ENCODE data around the gene SLC40A1.

The SLC40A1 gene

DNA sequence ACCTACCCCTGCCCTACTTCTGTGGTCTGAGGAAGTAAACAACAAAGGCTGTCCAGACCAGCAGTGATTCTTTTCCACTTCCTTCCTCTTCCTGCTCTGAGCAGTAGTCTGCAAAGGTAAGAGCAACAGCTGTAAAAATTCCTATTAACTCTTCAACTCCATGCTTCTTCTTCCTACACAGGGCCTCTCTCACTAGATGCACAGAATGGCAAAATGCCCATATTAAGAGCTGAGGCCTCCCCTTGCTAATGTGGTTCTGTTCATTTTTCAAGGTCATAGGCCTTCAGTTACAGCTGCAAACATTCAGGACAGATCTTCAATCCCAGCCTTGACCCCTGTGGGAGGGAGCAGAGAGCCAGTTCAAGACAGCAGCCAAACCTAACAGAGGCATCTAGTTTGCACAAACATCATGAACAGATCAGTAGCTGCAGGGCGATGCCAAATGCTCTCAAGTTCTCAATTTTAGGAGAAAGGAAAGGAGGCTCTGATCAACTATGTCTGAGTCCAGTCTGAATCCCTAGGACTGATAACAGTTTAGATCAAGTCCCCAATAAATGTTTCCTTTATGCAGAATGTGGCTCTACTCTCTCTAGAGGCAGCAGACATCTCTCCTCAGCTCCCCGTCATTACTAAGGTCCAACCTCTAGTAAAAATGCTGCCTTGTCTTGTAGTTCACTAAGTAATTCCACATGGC lies 20.9 kb downstream of the SLC40A1 start:
- H3K36me3 Mint-ChIP-seq: no peaks in the 10 kb centered on the region
- no peak overlapping the region for H3K27ac Mint-ChIP-seq
- peaks cover 23% of the 10 kb centered on the region for H3K27me3 Mint-ChIP-seq
- no peak overlapping the region for H3K4me3 Mint-ChIP-seq
- ATAC-seq: no peak
- no peaks in the 10 kb centered on the region for H3K9me3 Mint-ChIP-seq
- H3K4me1 Mint-ChIP-seq: no peaks in the 10 kb centered on the region

DNA sequence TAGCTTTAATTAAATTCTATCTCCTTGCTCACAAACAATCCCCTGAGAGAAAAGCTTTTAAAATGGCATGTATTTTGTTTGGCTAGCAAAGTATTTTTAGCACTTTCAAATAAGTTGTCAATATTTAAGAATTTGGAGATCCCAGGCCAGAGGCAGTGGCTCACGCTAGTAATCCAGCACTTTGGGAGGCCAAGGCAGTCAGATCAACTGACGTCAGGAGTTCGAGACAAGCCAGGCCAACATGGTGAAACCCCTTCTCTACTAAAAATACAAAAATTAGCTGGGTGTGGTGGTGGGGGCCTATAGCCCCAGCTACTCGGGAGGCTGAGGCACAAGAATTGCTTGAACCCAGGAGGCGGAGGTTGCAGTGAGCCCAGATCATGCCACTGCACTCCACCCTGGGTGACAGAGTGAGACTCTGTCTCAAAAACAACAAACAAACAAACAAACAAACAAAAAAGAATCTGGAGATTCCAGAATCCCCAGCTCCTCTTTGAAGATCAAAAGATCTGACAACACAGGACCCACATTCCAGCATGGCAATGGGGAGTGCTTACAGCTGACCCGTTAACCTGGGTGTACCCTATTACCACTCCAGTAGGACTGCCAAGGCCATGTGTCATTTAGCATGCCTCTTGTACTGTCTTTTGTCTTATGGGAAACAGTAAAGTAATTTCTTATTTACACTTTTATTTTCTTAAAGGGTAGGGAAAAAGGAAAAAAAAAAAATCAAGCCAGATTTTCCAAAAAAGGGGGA lies 21.9 kb downstream of the SLC40A1 start:
- no peak overlapping the region for H3K27ac Mint-ChIP-seq

DNA sequence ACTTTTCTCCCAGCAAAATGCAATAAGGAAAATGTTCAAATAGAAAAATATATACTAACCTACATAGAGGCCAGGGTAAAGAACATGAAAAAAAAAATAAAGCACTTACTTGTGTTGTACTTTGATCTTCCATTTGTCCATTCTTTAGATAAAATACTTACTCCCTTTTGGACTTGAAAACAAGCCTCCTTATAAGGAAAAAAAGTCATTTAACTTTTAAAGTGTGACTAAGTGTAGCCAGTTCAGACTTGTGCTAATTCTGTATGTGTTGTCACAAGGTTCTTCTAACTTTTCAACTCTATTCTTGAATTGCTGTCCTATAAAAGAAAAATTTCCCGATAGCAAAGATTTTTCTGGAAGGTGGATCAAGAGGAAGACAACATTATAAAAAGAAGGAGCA lies 23.2 kb downstream of the SLC40A1 start:
- peaks cover 9% of the 10 kb centered on the region for H3K27me3 Mint-ChIP-seq
- no peaks in the 10 kb centered on the region for H3K9me3 Mint-ChIP-seq

More for the DNA sequence above, 21.9 kb downstream of the SLC40A1 start:
- ATAC-seq: no peak
- no peaks in the 10 kb centered on the region for H3K4me1 Mint-ChIP-seq
- H3K36me3 Mint-ChIP-seq: no peaks in the 10 kb centered on the region
- peaks cover 12% of the 10 kb centered on the region for H3K27me3 Mint-ChIP-seq
- no peak overlapping the region for H3K4me3 Mint-ChIP-seq
- no peaks in the 10 kb centered on the region for H3K9me3 Mint-ChIP-seq

DNA sequence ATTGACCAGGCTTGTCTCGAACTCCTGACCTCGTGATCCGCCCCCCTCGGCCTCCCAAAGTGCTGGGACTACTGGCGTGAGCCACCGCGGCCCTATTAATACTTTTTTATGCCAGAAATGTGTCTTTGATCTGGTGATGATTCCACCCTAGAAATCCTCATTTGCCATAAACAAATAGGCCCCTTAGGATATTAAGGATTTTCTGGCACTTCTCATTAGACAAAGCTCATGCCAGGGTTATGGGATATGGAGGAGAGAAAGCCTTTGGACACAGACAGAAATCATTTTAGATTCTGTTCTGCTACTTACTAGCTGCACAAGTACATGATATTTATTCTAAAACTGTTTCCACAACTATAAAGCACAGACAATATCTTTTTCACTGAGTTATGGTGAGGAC lies 24.1 kb downstream of the SLC40A1 start:
- ATAC-seq: no peak
- H3K4me1 Mint-ChIP-seq: no peaks in the 10 kb centered on the region
- H3K36me3 Mint-ChIP-seq: no peaks in the 10 kb centered on the region
- H3K9me3 Mint-ChIP-seq: no peaks in the 10 kb centered on the region
- no peak overlapping the region for H3K27ac Mint-ChIP-seq
- no peak overlapping the region for H3K4me3 Mint-ChIP-seq
- H3K27me3 Mint-ChIP-seq: peaks cover 9% of the 10 kb centered on the region

More for the DNA sequence above, 23.2 kb downstream of the SLC40A1 start:
- Mint-ChIP-seq H3K36me3 (no peaks in the 10 kb centered on the region), H3K27ac (no peak overlapping the region), H3K4me1 (no peaks in the 10 kb centered on the region), H3K4me3 (no peak overlapping the region)
- no peak for ATAC-seq

DNA sequence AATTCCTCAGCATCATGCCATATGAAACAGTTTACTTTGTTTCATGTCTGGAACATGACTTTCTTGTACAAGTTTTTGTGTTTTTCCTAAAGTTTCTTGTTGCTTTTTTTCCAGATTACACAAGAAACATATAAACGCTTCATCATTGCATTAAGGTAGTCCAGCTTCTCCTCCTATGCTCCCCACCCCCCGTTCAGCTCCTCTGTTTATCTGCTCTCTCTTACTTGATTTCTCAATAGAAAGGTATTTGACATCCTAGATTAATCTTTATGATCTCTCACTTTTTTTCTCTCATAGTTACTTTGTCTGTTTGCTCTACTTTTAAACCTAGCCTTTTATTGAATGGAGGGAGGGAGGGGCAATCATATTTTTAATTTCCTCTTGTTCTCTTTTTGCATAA lies 25.4 kb downstream of the SLC40A1 start:
- no peaks in the 10 kb centered on the region for H3K4me1 Mint-ChIP-seq
- H3K27me3 Mint-ChIP-seq: peaks cover 9% of the 10 kb centered on the region
- H3K4me3 Mint-ChIP-seq: no peak overlapping the region
- no peak overlapping the region for H3K27ac Mint-ChIP-seq
- H3K36me3 Mint-ChIP-seq: no peaks in the 10 kb centered on the region
- ATAC-seq: no peak
- H3K9me3 Mint-ChIP-seq: no peaks in the 10 kb centered on the region

DNA sequence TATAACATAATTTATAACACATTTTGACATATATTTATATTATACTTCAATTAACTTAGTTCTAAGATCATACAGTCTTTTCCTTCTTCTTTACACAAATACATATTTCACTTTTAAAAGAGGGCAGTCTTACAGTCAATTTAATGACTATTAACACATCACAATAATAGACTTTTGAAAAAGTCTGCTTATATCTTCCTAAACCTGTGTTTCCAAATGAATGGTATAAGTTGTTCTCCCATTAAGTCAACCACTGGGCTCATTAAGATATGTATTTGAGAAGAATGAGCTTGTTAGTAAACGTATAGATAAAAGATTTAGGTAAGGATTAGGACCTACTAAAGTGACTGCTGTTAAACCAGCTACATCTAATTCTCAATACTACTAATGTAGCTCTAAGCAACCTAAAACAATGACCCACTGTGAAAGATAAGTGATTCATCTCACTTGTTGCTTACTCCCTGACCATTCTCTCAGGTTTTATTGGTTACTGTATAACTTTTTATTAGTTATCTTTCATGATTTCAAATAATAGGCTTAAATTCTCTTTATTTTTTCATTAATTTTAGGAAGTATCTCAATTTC lies 27.0 kb downstream of the SLC40A1 start:
- ATAC-seq: no peak
- Mint-ChIP-seq H3K36me3 (no peaks in the 10 kb centered on the region), H3K27ac (no peak overlapping the region), H3K4me3 (no peak overlapping the region), H3K27me3 (peaks cover 9% of the 10 kb centered on the region), H3K4me1 (no peaks in the 10 kb centered on the region), H3K9me3 (no peaks in the 10 kb centered on the region)

DNA sequence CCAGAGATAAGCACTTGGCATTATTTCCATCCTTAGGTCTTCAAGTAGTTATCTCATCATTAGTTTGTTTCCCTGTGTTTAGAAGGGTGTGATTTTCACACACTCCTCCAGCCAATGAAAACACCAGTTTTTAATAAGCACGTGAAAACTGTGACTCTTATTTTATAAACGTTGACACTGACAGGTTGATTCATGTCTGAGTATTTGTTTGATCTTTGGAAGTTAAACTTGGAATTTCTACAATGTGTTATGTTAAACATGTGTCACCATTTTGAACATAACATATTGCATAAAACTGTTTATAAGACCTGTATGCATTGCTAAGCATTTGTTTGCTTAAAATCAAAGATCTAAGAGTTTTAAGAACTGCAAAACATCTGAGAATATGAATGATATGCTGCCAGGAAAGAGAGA lies 27.6 kb downstream of the SLC40A1 start:
- ATAC-seq: no peak
- Mint-ChIP-seq H3K9me3 (no peaks in the 10 kb centered on the region), H3K27me3 (peaks cover 9% of the 10 kb centered on the region), H3K36me3 (no peaks in the 10 kb centered on the region), H3K27ac (no peak overlapping the region), H3K4me1 (no peaks in the 10 kb centered on the region), H3K4me3 (no peak overlapping the region)

DNA sequence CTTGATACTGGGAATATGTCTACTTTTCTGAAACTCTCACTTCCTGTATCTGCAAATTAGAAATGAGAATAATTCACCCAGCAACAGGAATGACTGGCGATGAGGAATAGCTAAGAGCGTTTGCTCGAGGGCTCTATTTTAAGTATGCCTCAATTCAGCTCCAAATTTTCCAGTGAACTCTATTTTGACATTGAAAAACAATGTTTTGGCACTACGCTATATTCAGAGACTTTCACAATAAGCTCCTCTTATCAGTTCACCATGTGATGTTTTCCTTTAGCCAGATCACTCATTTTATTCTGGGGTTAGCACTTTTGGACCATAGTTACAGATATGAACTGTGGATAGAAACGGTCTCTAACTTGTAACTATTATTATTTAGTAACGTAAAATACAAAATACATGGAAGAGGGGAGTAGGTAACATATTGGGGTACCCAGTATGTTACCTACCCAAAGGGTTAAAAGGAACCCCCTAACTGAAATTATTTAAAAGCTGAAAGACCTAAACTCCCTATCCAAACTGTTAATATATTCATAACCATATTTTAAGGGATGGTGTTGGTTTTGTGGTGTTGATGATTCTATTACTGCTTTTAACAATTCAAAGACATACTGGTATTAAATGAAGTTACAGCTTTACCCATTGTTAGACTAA lies 28.1 kb downstream of the SLC40A1 start:
- Mint-ChIP-seq H3K36me3 (no peaks in the 10 kb centered on the region), H3K27me3 (peaks cover 9% of the 10 kb centered on the region), H3K4me1 (no peaks in the 10 kb centered on the region), H3K9me3 (no peaks in the 10 kb centered on the region), H3K4me3 (no peak overlapping the region), H3K27ac (no peak overlapping the region)
- no peak for ATAC-seq

DNA sequence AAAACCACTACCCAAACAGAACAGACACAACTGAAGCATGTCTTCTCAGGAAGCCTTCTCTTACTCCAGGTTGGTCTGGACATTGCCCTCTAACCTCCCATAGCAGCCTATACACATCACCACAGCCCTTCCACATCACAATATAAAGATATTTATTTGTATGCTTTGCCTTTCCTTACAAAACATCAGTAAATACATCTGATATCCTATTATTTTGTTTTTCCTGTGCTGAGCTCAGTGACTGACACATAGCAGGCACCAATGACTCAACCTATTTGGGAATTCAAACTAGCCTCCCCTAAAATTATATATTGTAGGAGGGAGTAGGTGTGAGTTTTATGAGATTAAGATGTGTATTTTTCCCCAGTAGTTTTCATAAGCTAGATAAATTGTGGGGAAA lies 28.8 kb downstream of the SLC40A1 start:
- no peaks in the 10 kb centered on the region for H3K4me1 Mint-ChIP-seq

DNA sequence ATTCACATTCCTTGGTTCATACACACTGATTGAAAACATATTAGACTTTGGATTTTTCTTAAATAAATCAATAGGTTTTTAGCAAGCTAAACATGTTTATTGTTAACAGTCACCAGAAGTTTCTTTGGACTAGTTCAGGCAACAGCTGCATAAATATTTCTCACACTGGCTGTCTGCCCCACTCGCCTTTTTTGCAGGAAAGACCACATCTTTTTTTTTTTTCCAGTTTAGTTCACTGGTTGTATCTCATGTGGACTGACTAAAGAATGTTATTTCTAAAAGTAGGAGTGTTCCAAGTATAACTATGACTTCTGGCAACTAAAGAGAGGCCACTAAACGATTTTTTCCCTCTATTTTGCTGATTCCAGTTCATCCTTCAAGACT lies 31.1 kb downstream of the SLC40A1 start:
- H3K4me3 Mint-ChIP-seq: no peak overlapping the region

More for the DNA sequence above, 28.8 kb downstream of the SLC40A1 start:
- Mint-ChIP-seq H3K27ac (no peak overlapping the region), H3K36me3 (no peaks in the 10 kb centered on the region), H3K4me3 (no peak overlapping the region), H3K27me3 (peaks cover 12% of the 10 kb centered on the region), H3K9me3 (no peaks in the 10 kb centered on the region)
- no peak for ATAC-seq

DNA sequence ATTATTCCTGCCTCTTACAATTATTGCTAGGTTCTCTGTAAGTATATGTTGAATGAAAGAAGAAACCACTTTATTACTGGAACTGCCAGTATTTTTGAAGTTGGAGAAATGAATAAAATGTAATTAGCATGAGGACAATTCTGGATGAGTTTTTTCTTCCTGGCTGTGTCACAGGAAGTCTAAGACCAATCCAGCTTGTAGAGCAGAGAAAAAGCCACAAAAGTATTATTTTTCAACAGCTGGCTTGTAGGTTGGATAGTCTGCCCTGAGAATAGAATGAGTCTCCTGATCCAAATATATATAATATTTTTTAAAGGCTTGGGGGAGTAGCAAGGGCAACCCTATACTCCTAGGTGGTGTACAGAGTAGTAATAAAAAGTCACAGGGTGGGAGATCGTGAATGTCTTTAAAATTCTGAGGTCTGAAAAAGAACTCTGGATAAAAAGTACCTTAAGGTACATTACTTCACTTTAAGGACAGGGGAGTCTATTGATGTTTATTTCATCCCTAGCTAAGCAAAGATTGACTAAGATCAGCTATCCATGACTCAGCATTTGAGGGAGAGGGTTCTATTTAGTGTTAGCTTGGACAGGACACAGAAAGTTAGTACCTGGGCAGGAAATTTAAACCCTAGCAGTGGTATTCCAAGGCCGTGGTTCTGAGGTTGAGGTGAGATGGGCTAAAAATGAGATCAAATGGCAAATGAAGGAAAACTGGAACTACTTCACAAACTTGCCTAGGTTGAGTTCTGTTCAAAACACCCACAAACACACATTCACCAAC lies 31.7 kb downstream of the SLC40A1 start:
- Mint-ChIP-seq H3K36me3 (no peaks in the 10 kb centered on the region), H3K27me3 (peaks cover 17% of the 10 kb centered on the region), H3K27ac (no peak overlapping the region), H3K4me3 (no peak overlapping the region), H3K9me3 (no peaks in the 10 kb centered on the region), H3K4me1 (no peaks in the 10 kb centered on the region)
- ATAC-seq: no peak

More for the DNA sequence above, 31.1 kb downstream of the SLC40A1 start:
- Mint-ChIP-seq H3K36me3 (no peaks in the 10 kb centered on the region), H3K27me3 (peaks cover 17% of the 10 kb centered on the region), H3K9me3 (no peaks in the 10 kb centered on the region), H3K4me1 (no peaks in the 10 kb centered on the region), H3K27ac (no peak overlapping the region)
- no peak for ATAC-seq

DNA sequence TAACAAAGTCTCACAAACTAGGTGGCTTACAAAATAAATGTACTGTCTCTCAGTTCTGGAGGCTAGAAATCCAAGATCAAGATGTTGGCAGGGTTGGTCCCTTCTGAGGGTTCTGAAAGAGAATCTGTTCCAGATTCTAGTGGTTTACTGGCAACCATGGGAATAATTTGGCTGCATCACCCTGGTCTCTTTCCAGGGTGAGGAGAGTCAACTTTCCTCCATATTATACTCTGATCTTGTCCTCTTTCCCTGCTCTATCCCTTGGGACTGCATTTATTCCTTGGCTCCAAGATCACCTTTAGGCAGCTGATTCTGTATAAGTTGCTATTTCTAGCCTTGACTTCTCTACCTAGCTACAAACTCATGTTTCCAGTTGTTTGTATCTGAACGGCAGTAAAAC lies 35.2 kb downstream of the SLC40A1 start:
- no peak for ATAC-seq
- H3K9me3 Mint-ChIP-seq: peaks cover 3% of the 10 kb centered on the region
- H3K27me3 Mint-ChIP-seq: peaks cover 17% of the 10 kb centered on the region
- H3K4me1 Mint-ChIP-seq: no peaks in the 10 kb centered on the region
- H3K27ac Mint-ChIP-seq: no peak overlapping the region
- H3K4me3 Mint-ChIP-seq: no peak overlapping the region
- H3K36me3 Mint-ChIP-seq: no peaks in the 10 kb centered on the region

DNA sequence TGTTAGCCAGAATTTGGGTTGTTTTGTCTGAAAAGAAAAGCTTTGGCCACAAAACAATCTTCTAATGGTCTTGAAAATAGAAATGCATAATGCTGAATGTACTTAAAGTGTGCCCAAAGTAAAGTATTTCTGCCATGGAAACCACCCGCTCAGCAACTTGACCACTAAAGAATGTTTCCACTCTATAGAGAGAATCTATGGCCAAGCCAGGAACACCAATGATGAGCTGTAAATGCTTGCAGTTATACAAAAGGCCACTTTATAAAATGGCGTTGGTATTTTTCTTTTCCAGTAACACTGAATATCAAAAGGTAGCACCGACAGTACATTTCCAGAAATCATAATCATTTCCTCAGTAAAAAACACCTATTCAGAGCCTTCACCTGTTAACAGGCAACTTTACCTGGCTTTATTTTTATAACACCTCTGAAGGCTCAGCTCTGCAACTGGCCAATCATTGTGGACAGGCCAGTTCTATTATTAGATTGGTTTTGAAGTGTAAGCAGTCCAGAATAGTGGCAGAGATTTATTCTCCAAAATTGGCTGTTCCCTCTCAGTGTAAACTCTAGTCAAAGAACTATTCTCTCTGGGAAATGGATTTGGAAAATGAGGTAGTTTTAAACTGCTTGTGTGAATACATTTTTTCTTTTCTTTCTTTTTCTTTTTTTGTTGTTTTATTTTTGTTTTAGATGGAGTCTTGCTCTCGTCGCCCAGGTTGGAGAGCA lies 36.1 kb downstream of the SLC40A1 start:
- Mint-ChIP-seq H3K9me3 (peaks cover 3% of the 10 kb centered on the region), H3K27ac (no peak overlapping the region), H3K27me3 (peaks cover 17% of the 10 kb centered on the region)

DNA sequence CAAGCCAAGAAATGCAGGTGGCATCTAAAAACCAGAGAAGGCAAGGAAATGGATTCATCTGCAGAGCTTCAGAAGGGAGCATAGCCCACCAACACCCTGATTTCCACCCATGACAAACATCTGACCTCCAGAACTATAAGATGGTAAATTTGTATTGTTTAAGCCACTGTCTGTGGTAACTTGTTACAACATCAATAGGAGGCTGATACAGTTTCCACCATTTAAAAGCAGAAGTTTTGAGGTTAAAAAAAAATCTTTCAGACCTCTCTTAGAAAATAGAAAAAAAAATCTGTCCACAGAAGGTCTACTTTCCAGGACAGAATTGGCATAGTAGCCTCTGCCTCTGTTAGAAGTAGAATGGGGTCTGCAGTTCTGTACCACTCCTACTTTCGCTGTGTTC lies 37.2 kb downstream of the SLC40A1 start:
- peaks cover 17% of the 10 kb centered on the region for H3K27me3 Mint-ChIP-seq
- H3K36me3 Mint-ChIP-seq: no peaks in the 10 kb centered on the region
- H3K27ac Mint-ChIP-seq: no peak overlapping the region

More for the DNA sequence above, 36.1 kb downstream of the SLC40A1 start:
- Mint-ChIP-seq H3K4me1 (no peaks in the 10 kb centered on the region), H3K4me3 (no peak overlapping the region), H3K36me3 (no peaks in the 10 kb centered on the region)
- ATAC-seq: no peak

More for the DNA sequence above, 37.2 kb downstream of the SLC40A1 start:
- Mint-ChIP-seq H3K9me3 (peaks cover 3% of the 10 kb centered on the region), H3K4me1 (no peaks in the 10 kb centered on the region), H3K4me3 (no peak overlapping the region)
- no peak for ATAC-seq

All from stimulated activated memory B cell treated with anti-CD40 and anti-IgM and Interleukin-4, amounts not matched to agents 10 μg/mL and 1 μg/mL and 100 μg/mL, for 72 hours (primary cell).